Effector memory CD4-positive, alpha-beta T cell (primary cell): Measurements from ENCODE around the gene ECI1.
"Not testable (repeated sequence)": the region's sequence is repeated elsewhere in the genome, so short reads cannot be mapped to it uniquely, and the experiment has no call there.

ENCODE experiments used
- DNase-seq, 3 donors: peaks; one replicate each; pipeline ENCODE4 v3.0.0-alpha.2; 2020
- H3K27ac ChIP-seq: 2 replicates; pipeline ENCODE4 v1.7.0; 2013; ENCODE audit warnings: mild to moderate bottlenecking, low read length, moderate library complexity; ENCODE audit not compliant: insufficient read depth, poor library complexity, severe bottlenecking
- H3K27me3 ChIP-seq: replicated peaks from 2 replicates; pipeline ENCODE4 v1.7.0; 2013; ENCODE audit warnings: mild to moderate bottlenecking, low read length; ENCODE audit not compliant: insufficient read depth, control insufficient read depth, poor library complexity, severe bottlenecking
- H3K36me3 ChIP-seq: 2 replicates; pipeline ENCODE4 v1.7.0; 2013; ENCODE audit warnings: mild to moderate bottlenecking, low read length, moderate library complexity; ENCODE audit not compliant: control insufficient read depth, insufficient read depth
- H3K4me1 ChIP-seq: 2 replicates; pipeline ENCODE4 v1.7.0; 2013; ENCODE audit warnings: low read length, mild to moderate bottlenecking; ENCODE audit not compliant: control insufficient read depth, insufficient read depth, poor library complexity, severe bottlenecking
- H3K4me3 ChIP-seq: 2 replicates; pipeline ENCODE4 v1.7.0; 2013; ENCODE audit warnings: low read length, low read depth, mild to moderate bottlenecking; ENCODE audit not compliant: insufficient read depth, poor library complexity, severe bottlenecking
- H3K9me3 ChIP-seq: 2 replicates; pipeline ENCODE4 v1.7.0; 2013; ENCODE audit warnings: mild to moderate bottlenecking, low read length, moderate library complexity; ENCODE audit not compliant: control insufficient read depth

The ECI1 gene

GRCh38 chr16:2205967-2206313 is 45.4 kb downstream of the ECI1 start:
- no peaks in the 10 kb centered on the region for H3K9me3 ChIP-seq
- no peak for DNase-seq
- H3K4me1 ChIP-seq: peaks cover 20% of the 10 kb centered on the region
- H3K27me3 ChIP-seq: no peaks in the 10 kb centered on the region
- H3K4me3 ChIP-seq: peak overlapping the region; percentile 96
- H3K27ac ChIP-seq: peak overlapping the region; percentile 97
- peaks cover 21% of the 10 kb centered on the region for H3K36me3 ChIP-seq

DNA sequence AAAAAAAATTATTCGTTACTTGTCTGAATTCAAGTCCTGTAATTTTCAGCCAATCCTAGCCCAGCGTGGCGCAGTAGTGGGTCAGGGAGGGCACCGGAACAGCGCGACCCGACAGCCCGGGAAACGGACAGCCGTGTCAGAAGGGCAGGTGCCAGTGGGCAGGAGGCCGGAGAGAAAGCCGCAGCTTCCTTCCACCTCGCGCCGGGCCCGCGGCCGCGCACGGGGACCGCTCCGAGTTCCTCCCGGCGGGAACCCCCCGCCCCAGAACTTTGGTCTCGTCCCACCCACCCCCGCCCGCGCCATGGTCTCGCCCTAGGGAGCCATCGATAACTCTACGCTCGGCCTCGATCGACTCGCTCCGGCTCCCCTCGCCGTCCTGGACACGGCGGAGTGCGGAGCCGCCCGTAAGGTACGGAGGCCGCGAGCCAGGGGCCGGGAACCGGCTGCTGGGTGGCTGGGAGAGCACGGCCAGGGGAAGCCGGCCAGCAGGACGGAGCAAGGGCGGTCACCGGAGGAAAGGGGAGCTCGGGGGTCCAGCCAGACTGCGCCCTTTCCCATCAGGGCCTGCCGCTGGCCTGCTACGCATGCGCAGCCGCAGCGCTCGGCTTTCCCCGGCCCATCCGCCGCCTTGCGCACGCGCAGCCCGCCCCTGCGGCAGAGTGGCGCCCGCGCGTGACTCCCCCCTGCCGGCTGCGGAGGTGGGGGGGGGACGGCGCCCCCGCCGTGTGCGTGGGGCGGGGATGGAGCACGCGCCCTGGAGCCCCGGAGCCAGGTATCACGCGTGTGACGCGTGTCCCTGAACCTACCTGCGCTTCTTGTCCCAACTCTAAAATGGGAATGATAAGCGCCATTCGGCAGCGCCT is 46.1 kb downstream of the ECI1 start, which contains the start of gene MLST8:
Gene MLST8, plus strand, starts transcription at position 351 of the 863 bp plus-strand sequence. CDS start 632 bp downstream, outside the sequence.
- Histone ChIP-seq H3K9me3 (no peaks in the 10 kb centered on the region), H3K4me3 (peak within 1 kb of the TSS; percentile 96), H3K36me3 (peaks cover 21% of the 10 kb centered on the region), H3K4me1 (peaks cover 20% of the 10 kb centered on the region), H3K27ac (peak within 1 kb of the TSS; percentile 97), H3K27me3 (no peaks in the 10 kb centered on the region)
- DNase-seq: peak; percentile 88 to 89 (median 89)

GRCh38 chr16:2204416-2205103 is 46.8 kb downstream of the ECI1 start:
- Histone ChIP-seq H3K4me1 (peaks cover 20% of the 10 kb centered on the region), H3K4me3 (peak overlapping the region; percentile 96), H3K36me3 (peaks cover 21% of the 10 kb centered on the region), H3K9me3 (no peaks in the 10 kb centered on the region), H3K27me3 (no peaks in the 10 kb centered on the region), H3K27ac (peak overlapping the region; percentile 97)
- no peak for DNase-seq

DNA sequence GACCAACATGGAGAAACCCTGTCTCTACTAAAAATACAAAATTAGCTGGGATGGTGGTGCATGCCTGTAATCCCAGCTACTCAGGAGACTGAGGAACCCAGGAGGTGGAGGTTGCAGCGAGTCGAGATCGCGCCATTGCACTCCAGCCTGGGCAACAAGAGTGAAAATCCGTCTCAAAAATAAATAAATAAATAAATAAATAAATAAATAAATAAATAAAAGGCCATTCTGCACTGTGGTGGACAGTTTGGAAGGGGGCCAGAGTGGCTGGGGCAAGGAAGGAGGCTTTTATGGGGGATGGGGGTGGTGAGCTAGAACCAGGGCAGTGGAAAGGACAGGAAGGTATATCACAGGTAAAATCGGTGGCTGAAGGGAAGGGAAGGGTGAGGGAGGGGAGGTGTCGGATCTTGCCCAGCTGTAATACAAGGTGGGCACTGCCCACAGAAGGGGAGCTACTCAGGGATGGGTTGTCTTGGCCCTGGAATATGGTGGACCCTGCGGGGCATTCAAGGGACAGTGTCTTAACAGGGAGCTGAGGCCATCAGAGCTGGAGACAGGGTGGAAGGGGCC is 48.2 kb downstream of the ECI1 start:
- peaks cover 20% of the 10 kb centered on the region for H3K4me1 ChIP-seq
- H3K27me3 ChIP-seq, DNase-seq, H3K4me3 ChIP-seq, H3K27ac ChIP-seq, H3K9me3 ChIP-seq: not testable (repeated sequence)
- peaks cover 12% of the 10 kb centered on the region for H3K36me3 ChIP-seq

DNA sequence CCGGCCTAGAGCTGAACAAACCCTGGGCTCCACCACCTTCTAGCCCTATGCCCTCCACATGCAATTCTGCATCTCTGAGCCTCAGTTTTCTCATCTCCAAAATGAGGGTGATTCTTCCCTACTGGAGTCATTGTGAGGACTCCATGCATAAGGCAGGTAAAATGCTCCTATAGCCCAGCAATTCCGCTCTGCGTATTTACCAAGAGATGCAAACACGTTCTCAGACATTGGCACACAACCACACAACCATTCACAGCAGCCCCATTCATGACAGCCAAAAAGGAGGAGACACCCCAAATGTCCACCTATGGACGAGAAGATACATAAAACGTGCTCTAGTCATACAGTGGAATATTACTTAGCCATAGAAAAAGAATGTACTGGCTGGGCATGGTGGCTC is 51.1 kb downstream of the ECI1 start:
- DNase-seq: no peak
- H3K4me3 ChIP-seq: no peak overlapping the region
- no peak overlapping the region for H3K27ac ChIP-seq
- H3K4me1 ChIP-seq: peaks cover 16% of the 10 kb centered on the region
- no peaks in the 10 kb centered on the region for H3K36me3 ChIP-seq
- H3K27me3 ChIP-seq: peaks cover 23% of the 10 kb centered on the region
- no peaks in the 10 kb centered on the region for H3K9me3 ChIP-seq

GRCh38 chr16:2199621-2200139 is 51.7 kb downstream of the ECI1 start:
- no peaks in the 10 kb centered on the region for H3K36me3 ChIP-seq
- no peak overlapping the region for H3K4me3 ChIP-seq
- peaks cover 30% of the 10 kb centered on the region for H3K27me3 ChIP-seq
- no peaks in the 10 kb centered on the region for H3K9me3 ChIP-seq
- DNase-seq: no peak
- peaks cover 17% of the 10 kb centered on the region for H3K4me1 ChIP-seq
- H3K27ac ChIP-seq: no peak overlapping the region

DNA sequence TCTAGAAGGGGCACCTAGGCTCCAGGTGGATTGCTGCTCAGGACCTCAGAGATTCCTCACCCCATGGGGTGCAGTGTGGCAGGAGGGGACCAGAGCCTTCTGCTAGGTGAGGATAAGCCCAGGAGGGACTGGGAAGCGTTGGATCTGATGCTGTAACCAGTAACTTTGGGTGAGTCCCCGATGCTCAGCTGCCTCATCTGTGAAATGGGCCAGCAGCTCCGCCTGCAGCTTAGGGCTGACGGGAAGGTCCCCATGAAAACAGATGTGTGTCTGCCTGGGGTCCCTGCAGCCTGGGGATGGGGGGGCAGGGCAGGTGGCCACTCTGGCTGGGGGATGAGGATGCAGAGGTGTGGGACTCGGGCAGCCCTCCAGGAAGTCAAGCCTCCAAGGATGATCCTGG is 52.3 kb downstream of the ECI1 start:
- no peak for DNase-seq
- H3K4me3 ChIP-seq: no peak overlapping the region

GRCh38 chr16:2198283-2198682 is 53.1 kb downstream of the ECI1 start:
- H3K4me1 ChIP-seq: peaks cover 15% of the 10 kb centered on the region
- H3K27me3 ChIP-seq: peaks cover 32% of the 10 kb centered on the region
- H3K9me3 ChIP-seq: no peaks in the 10 kb centered on the region
- H3K36me3 ChIP-seq: no peaks in the 10 kb centered on the region
- H3K4me3 ChIP-seq: no peak overlapping the region
- H3K27ac ChIP-seq: no peak overlapping the region
- no peak for DNase-seq

More for the DNA sequence above, 52.3 kb downstream of the ECI1 start:
- peaks cover 15% of the 10 kb centered on the region for H3K4me1 ChIP-seq
- no peaks in the 10 kb centered on the region for H3K36me3 ChIP-seq
- H3K27me3 ChIP-seq: peaks cover 32% of the 10 kb centered on the region
- no peak overlapping the region for H3K27ac ChIP-seq
- no peaks in the 10 kb centered on the region for H3K9me3 ChIP-seq

DNA sequence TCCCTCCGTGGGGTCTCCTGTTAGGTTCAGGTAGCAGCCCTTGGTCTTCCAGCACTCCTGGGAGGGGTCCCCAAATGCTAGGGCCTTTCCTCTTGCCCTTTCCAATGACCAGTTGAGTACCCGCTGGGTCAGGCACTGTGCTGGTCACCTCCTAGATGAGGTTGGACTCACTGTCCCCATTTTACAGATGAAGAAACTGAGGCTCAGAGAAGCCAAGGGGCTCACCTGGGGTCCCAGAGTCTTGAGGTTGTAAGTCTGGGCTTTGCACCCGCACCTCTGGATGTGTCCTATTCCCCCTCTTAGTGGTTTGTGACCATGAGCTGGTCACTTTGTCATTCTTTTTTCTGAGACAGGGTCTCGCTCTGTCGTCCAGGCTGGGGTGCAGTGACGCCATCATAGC is 53.6 kb downstream of the ECI1 start:
- no peak overlapping the region for H3K27ac ChIP-seq
- DNase-seq: no peak
- H3K9me3 ChIP-seq: no peaks in the 10 kb centered on the region
- peaks cover 32% of the 10 kb centered on the region for H3K27me3 ChIP-seq
- peaks cover 15% of the 10 kb centered on the region for H3K4me1 ChIP-seq
- no peaks in the 10 kb centered on the region for H3K36me3 ChIP-seq
- H3K4me3 ChIP-seq: no peak overlapping the region
